A673 (cell line): ENCODE results near the gene RPS8. TPM values are rescaled to one million over a fixed set of nuclear protein-coding genes. Genes with fewer than 3 reads are reported as not detected.
"Not testable (repeated sequence)": the region's sequence is repeated elsewhere in the genome, so short reads cannot be mapped to it uniquely, and the experiment has no call there.

ENCODE experiments used
- BruUV-seq: library from RNA; stranded (reverse); fragments of 400-500 nt; replicated peaks from 2 replicates; lab custom pipeline; 2021; lab: Mats Ljungman, UMichigan
- CTCF ChIA-PET: fragments of 300-600 bp; sonication (Branson Sonifier 250); formaldehyde crosslinking; loops from one replicate; lab custom pipeline; 2022; ENCODE audit warnings: antibody characterized with exemption; lab: Charles Lee
- POLR2A ChIA-PET: fragments of 300-600 bp; sonication (Branson Sonifier 250); formaldehyde crosslinking; loops from one replicate; lab custom pipeline; 2022; ENCODE audit warnings: antibody characterized with exemption; ENCODE audit not compliant: low non-redundant PET; lab: Charles Lee
- DNase-seq: peaks from one replicate; pipeline ENCODE4 v3.0.0-alpha.2; 2015; ENCODE audit warnings: low spot score
- H3K27ac ChIP-seq: fragments of 200-600 bp; sonication (generic); 2 replicates; pipeline ENCODE4 v1.5.1; 2016; ENCODE audit warnings: mixed run types, low read depth, mild to moderate bottlenecking, mixed read lengths, antibody characterized with exemption, low read length; ENCODE audit not compliant: poor library complexity, severe bottlenecking
- H3K27me3 ChIP-seq: fragments of 200-600 bp; sonication (generic); replicated peaks from 2 replicates; pipeline ENCODE4 v1.6.1; 2017; ENCODE audit warnings: mixed run types, low read depth, mild to moderate bottlenecking, mixed read lengths, antibody characterized with exemption, low read length; ENCODE audit not compliant: insufficient read depth, poor library complexity
- H3K36me3 ChIP-seq: fragments of 200-600 bp; sonication (generic); 2 replicates; pipeline ENCODE4 v1.6.1; 2016; ENCODE audit warnings: mixed run types, mild to moderate bottlenecking, mixed read lengths, antibody characterized with exemption, low read length; ENCODE audit not compliant: insufficient read depth, poor library complexity, severe bottlenecking
- H3K4me1 ChIP-seq: fragments of 200-600 bp; sonication (generic); 2 replicates; pipeline ENCODE4 v1.6.1; 2017; ENCODE audit warnings: mixed run types, mild to moderate bottlenecking, mixed read lengths, antibody characterized with exemption, low read length; ENCODE audit not compliant: insufficient read depth, poor library complexity, severe bottlenecking
- H3K4me3 ChIP-seq: fragments of 200-600 bp; sonication (generic); 2 replicates; pipeline ENCODE4 v1.5.1; 2016; ENCODE audit warnings: low read depth, mixed run types, mild to moderate bottlenecking, mixed read lengths, low read length; ENCODE audit not compliant: poor library complexity, severe bottlenecking
- H3K9me3 ChIP-seq: fragments of 200-600 bp; sonication (generic); 2 replicates; pipeline ENCODE4 v1.6.1; 2016; ENCODE audit warnings: mixed run types, low read depth, mild to moderate bottlenecking, mixed read lengths, antibody characterized with exemption, low read length; ENCODE audit not compliant: poor library complexity, severe bottlenecking
- CTCF ChIP-seq: fragments of 300-800, 200-600 bp; sonication (generic); conservative IDR thresholded peaks from 2 replicates; pipeline ENCODE4 v1.5.1; 2017; ENCODE audit warnings: low read depth, mild to moderate bottlenecking, antibody characterized with exemption, low read length, moderate library complexity, mixed read lengths
- EZH2 ChIP-seq: fragments of 200-600 bp; sonication (generic); IDR thresholded peaks from 2 replicates; pipeline ENCODE4 v1.6.1; 2017; ENCODE audit warnings: borderline replicate concordance, low read depth, mild to moderate bottlenecking, mixed read lengths, antibody characterized with exemption, low read length; ENCODE audit not compliant: poor library complexity, severe bottlenecking
- intact Hi-C: fragments of 100-400 bp; cut with micrococcal nuclease; formaldehyde crosslinking; loops from one replicate; pipeline ENCODE4 v1.10.0; 2022; ENCODE audit not compliant: unreplicated experiment
- total RNA-seq: library from RNA; stranded (reverse); gene quantifications from 2 replicates; pipeline ENCODE4 v1.2.3, GENCODE V29; 2021

The RPS8 gene
- total RNA-seq, 1 experiment from 2014 or later: 1,734 TPM

GRCh38 chr1:44811234-44811633 lies 35.9 kb downstream of the RPS8 start:
- intact Hi-C loops: no loop called here
- H3K4me3 ChIP-seq: no peak overlapping the region

GRCh38 chr1:44812822-44813543 lies 37.6 kb downstream of the RPS8 start:
- Histone ChIP-seq H3K27ac (no peak overlapping the region), H3K36me3 (no peaks in the 10 kb centered on the region), H3K4me3 (no peak overlapping the region), H3K4me1 (peaks cover 39% of the 10 kb centered on the region), H3K9me3 (no peaks in the 10 kb centered on the region), H3K27me3 (no peaks in the 10 kb centered on the region)
- BruUV-seq: no TSS peak
- TF ChIP-seq EZH2: no peak
- TF ChIP-seq CTCF: no peak
- DNase-seq: no peak
- ChIA-PET POLR2A (interaction anchor here (0.7 kb wide), 1 partner anchor 470 kb away, joined by 5 read pairs; no protein-coding TSS in a partner anchor), CTCF (no interaction called here)
- intact Hi-C loops: no loop called here

More at GRCh38 chr1:44811234-44811633, 35.9 kb downstream of the RPS8 start:
- no peaks in the 10 kb centered on the region for H3K9me3 ChIP-seq
- peak overlapping the region; percentile 98 for H3K27ac ChIP-seq
- H3K27me3 ChIP-seq: no peaks in the 10 kb centered on the region
- peak; percentile 39 for DNase-seq
- peaks cover 6% of the 10 kb centered on the region for H3K36me3 ChIP-seq
- H3K4me1 ChIP-seq: peaks cover 55% of the 10 kb centered on the region
- no TSS peak for BruUV-seq
- POLR2A ChIA-PET: interaction anchor here (0.6 to 1.0 kb wide), 2 partner anchors 8 to 11 kb away, joined by 3 to 5 read pairs; partner anchors contain the start of gene PLK3
- TF ChIP-seq CTCF: no peak
- TF ChIP-seq EZH2: no peak
- CTCF ChIA-PET: no interaction called here

GRCh38 chr1:44815926-44816325 lies 40.6 kb downstream of the RPS8 start:
- not testable (repeated sequence) for BruUV-seq

More at GRCh38 chr1:44815926-44816325, 40.6 kb downstream of the RPS8 start:
- CTCF ChIA-PET, H3K36me3 ChIP-seq, intact Hi-C loops, DNase-seq, H3K27ac ChIP-seq, H3K9me3 ChIP-seq, H3K27me3 ChIP-seq, H3K4me3 ChIP-seq: not testable (repeated sequence)
- POLR2A ChIA-PET: interaction anchor here (0.6 kb wide), 2 partner anchors 94 to 117 kb away, joined by 3 to 4 read pairs; no protein-coding TSS in a partner anchor
- H3K4me1 ChIP-seq: peaks cover 16% of the 10 kb centered on the region
